Left kidney (tissue), 2 donors: ENCODE results near the gene ATAD2B. TPM values are rescaled to one million over a fixed set of nuclear protein-coding genes. Genes with fewer than 3 reads are reported as not detected.

ENCODE experiments used
- DNase-seq: peaks from one replicate; pipeline ENCODE4 v3.0.0-alpha.2; 2013
- polyA plus RNA-seq: library from polyadenylated mRNA; unstranded; fragments of 120-200 nt; gene quantifications from one replicate; pipeline ENCODE4 v1.2.1, GENCODE V29; 2013; ENCODE audit not compliant: insufficient read length

ATAD2B gene
- polyA plus RNA-seq, 1 donor = 23.8 TPM

DNA sequence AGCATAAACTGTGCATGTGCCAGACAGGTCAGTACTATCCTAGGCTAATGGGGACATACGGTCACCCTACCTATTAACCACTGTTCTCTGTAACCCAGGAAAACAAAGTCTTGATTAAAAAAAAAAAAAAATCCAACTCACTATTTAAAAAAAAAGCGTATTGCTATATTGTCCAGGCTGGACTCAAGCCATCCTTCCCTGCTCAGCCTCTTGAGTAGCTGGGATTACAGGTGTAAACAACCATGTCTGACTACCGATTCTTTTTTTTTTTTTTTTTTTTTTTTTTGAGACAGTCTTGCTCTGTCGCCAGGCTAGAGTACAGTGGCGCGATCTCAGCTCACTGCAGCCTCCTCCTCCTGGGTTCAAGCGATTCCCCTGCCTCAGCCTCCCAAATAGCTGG lies 11.6 kb downstream of the ATAD2B start:
- no peak for DNase-seq

DNA sequence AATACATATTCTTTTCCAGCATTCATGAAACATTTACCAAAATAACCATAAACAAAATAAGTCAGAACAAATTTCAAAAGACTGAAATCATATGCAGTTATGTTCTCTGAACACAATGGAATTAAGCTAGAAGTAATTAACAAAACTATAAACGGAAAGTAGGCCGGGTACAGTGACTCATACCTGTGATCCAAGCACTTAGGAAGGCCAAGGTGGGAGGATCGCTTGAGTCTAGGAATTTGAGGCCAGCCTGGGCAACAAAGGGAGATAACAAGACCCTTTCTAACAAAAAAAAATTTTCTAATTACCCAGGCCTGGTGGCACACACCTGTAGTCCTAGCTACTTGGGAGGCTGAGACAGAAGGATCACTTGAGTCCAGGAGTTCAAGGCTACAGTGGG lies 14.9 kb downstream of the ATAD2B start:
- DNase-seq = no peak

DNA sequence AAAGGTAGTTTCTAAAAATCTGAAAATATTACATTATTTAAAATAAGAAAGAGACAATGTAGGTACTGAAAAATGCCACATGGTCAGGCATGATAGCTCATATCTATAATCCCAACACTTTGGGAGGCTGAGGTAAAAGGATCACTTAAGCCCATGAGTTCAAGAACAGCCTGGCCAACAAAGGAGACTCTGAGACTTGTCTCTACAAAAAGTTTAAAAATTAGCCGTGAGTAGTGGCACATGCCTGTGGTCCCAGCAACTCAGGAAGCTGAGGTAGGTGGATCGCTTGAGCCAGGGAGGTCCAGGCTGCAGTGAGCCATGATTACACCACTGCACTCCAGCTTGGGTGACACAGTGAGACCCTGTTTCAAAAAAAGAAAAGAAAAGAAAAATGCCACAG lies 21.8 kb downstream of the ATAD2B start:
- DNase-seq = no peak

DNA sequence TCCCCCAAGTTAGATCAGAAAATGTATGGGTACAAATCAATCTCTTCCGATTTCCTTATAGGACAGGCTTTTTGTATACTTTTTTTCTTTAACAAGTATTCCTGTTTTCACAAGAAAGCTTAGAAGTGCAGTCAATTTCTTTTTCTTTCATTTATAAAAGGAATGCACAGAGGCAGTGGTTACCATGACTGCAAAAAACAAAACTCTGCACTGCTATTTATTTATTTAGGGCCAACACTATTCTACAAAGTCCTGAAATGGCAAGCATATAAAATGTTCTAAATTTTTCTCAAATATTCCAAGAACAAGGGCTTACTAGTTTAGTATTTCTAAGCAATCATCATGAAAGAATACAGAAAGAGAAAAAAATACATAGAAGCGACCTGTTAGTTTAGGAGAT lies 22.2 kb downstream of the ATAD2B start:
- no peak for DNase-seq

DNA sequence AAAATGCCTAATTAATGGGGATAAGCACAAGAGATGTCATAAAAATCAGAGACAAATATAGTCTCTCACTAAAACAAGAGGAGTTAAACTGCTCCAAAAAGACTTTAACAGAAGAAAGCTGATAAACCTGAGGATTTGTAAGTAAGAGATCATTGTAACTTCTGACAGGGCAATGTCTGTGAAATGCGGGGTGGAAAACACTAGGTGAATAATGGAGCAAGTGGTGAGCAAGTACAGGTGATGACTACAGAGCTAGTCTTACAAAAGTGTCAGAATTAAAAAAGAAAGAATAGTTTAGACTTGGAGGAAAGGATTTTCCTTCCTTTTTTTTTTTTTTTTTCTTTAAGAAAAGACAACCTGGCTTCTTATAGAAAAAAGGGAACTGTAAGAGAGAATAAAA lies 22.7 kb downstream of the ATAD2B start:
- DNase-seq = no peak

DNA sequence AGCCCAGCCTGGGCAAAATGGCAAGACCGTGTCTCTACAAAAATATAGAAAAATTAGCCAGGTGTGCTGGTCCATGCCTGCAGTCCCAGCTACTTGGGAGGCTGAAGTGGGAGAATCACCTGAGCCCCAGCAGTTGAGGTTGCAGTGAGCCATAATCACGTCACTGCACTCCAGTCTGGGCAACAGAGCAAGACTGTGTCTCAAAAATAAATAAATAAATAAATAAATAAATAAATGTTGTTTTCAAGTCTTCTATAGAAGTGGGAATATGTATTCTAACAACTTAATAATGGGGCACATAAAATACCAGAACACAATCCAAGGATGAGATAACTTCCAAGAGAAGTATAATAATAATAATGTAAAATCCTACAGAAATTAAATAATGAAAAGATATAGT lies 23.9 kb downstream of the ATAD2B start:
- no peak for DNase-seq

DNA sequence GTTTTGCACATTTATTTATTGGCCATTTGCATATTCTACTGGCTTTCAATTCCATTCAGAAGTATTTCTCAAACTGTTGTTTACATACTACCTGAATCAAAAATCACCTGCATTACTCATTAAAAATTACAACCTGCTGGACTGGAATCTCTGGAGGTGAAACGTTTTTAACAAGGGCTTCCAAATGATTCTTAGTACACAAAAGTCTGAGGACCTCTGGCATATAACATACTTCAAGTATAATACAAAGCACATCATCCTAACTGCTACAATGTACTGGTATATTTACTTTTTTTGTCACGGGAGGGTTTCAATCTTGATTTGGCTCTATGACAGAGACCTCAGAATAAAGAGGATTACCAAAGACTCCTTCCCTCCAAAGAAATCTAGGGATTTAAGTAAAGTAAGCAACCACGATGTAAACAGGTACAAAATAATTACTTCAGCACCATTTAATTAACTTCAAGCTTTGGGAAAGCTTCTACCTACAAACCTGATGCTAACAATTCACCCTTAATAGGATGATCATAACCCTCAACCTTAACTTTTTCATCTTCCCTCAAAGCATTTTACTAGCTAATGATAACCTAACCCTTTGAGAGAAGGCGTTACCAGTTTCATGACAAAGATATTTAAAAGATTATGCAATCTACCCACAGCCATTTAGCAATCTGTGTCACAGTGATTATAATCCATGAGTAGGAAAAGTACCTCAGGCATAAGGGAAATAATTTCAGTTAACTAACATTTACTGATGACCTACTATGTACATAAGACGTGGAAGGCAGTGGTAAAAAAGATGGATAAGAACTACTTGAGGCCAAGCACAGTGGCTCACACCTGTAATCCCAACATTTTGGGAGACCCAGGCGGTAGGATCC lies 24.7 kb downstream of the ATAD2B start:
- no peak for DNase-seq

DNA sequence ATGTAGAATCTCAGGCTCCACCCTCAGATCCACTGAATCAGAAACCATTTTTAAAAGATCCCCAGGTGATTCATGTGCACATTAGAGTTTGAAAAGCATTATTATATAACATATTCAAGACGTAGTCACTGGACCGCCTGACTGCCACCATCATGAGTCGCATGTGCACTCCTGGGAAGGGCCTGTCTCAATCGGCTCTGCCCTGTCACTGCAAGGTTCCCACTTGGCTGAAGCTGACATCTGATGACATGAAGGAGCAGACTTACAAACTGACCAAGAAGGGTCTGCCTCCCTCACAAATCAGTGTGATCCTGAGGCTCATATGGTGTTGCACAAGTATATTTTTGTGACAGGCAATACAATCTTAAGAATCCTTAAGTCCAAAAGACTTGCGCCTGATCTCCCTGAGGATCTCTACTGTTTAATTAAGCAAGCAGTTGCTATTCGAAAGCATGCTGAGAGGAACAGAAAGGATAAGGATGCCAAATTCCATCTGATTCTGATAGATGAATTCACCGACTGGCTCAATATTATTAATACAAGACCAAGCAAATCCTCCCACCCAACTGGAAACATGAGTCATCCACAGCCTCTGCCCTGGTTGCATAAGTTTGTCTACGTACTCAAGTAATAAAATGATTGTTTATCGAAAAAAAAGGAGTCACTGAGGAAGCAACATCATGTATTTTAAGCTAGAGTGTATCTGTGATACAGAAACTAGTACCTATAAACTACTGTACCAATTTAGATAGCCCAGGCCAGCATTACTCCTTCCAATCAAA lies 26.2 kb downstream of the ATAD2B start:
- DNase-seq = no peak

DNA sequence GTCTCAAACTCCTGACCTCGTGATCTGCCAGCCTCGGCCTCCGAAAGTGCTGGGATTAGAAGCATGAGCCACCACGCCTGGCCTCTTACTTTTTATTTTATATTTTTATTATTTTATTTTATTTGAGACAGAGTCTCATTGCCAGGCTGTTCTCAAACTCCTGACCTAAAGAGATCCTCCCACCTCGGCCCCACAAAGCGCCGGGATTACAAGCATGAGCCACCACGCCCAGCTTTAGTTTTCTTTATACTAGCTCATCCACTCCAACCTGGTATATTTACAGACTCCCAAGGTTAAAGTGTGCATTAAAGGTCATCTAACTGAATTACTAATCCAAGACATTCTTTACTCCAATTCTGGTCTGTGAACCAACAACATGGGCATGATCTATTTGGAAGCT lies 26.8 kb downstream of the ATAD2B start:
- DNase-seq = no peak

DNA sequence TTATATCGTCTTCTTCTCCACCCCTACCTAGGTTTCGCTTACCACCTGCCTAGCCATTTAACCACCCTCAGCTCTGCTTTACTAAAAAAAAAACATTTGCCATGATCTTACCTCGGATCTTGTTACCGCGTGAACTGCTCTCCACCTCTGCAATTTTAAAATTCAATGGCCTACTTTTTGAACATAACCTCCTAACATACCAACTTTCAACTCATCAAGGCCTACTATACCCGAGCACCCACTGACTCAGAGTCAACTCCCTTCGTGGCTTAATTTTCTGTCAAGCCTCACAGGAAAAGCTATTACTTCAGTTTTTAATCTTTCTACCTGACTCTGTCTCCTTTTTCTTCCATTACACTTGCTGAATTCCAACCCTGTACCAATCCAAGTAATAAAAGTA lies 55.7 kb downstream of the ATAD2B start:
- no peak for DNase-seq

DNA sequence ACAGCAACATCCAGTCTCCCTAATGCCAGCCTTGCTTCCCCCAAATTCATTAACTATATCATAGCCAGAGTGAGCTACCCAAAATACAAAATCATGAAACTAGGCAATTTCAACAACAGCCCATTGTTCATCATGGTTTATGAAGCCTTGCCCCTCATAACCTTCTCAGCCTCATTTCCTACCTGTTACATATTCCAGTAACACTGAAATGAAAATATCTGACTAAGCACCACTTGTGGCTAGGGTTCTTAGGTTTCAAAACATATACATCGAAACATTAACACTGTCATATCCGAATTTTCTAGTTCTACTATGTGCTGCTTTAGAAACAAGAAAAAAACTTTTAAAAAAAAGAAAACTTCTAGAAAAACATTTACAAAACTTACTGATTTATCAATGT lies 59.5 kb downstream of the ATAD2B start:
- no peak for DNase-seq

DNA sequence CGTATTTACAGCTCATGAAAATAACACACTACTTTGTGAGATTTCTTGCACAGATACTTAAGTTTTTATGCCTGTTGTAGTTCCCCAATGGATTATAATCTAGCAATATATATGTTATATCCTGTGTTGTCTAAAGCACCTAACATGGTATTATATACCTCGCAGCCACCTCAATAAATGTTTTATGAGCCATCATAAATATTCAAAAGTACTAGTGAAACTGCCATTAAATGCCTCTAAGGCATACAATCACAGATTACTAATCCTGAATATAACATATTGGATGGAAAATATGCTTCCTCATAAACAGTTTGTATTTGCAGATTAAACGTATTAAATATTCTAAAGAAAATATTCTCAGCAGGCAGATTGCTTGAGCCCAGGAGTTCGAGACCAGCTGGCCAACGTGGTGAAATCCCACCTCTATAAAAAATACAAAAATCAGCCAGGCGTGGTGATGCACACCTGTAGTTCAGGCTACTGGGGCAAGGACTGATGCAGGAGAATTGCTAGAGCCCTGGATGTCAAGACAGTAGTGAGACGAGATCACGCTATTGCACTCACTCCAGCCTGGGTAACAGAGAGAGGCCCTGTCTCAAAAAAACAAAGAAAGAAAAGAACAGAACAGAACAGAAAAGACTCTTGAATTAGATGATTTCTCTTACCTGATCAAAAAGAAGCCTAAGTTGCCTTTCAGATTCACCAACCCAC lies 64.1 kb downstream of the ATAD2B start:
- no peak for DNase-seq

DNA sequence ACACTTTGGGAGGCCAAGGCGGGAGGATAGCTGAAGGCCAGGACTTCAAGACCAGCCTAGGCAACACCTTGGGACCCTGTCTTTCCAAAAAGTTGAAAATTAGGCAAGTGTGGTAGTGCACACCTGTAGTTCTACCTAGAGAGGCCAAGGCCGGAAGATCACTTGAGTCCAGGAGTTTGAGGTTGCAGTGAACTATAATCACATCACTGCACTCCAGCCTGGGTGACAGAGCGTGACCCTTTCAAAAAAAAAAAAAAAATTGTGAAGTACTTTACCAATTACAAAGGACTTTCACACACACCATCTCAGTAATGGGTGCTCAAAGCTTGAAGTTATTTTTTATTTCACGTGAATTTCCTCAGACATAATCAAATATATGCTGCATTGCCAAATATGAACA lies 65.0 kb downstream of the ATAD2B start:
- DNase-seq = no peak

DNA sequence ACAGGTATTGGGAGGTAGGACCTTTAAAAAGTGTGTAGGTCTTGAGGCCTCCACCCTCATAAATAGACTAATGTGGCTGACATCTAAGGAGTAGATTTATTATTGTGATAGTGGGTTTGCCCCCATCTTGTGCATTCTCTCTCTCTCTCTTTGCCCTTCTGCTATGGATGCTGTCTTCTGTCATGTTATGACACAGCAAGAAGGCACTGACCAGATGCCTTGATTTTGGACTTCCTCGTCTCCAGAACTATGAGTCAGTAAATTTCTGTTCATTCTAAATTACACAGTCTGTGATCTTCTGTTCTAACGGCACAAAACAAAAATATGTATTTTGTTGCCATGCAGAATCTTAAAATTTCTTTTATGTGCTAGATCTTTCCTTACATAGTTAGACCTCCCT lies 66.9 kb downstream of the ATAD2B start:
- DNase-seq = no peak

DNA sequence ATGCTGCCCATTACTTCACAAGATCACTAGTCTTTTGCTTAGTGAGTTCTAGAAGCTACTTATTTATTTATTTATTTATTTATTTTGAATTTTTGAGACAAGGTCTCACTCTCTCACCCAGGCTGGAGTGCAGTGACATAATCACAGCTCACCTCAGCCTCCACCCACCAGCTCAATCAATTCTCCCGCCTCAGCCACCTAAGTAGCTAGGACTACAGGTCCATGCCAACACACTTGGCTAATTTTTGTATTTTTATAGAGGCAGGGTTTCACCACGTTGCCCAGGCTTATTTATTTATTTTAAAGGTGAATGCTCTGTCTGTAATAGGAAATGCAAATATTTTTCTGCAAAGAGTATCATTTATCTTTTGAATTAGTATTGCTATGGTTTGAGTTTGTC lies 67.7 kb downstream of the ATAD2B start:
- DNase-seq = no peak

DNA sequence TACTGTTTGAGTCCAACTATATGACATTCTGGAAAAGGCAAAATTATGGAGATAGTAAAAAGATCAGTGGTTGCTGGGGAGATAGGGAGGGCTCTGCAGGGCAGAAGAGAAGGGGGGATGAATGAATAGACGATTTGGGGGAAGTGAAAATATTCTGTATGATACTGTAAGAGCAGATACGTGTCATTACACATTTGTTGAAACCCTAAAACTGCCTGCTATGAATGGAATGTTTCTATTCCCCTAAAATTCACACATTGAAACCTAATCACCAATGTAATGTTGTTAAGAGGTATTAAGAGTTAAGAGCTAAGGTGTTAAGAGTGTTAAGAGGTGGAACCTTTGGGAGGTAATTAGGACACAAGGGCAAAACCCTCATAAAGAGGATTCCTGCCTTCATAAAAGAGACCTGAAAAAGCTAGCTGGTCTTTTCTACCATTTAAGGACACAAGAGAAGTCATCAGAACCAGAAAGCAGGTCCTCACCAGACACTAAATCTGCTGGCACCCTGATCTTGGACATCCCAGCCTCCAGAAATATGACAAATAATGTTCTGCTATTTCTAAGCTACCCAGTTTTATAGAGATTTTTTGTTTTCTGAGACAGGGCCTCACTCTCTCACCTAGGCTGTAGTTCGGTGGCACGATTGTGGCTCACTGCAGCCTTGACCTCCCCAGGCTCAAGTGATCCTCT lies 76.2 kb downstream of the ATAD2B start:
- no peak for DNase-seq

DNA sequence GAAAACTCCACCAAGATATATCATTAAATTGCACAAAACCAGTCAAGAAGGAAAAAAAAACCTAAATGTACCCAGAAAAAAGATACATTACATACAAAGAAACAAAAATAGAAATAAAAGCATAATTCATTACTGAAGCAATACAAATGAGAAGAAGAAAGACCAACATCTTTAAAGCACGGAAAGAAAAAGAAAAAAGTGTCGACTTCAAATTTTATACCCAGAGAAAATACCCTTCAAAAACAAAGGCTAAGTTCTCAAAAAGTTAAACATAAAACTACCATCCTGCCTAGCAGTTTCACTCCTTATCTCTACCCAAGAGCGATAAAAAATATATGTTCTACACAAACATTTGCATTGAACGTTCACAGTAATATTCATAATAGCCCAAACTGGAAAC lies 82.0 kb downstream of the ATAD2B start:
- no peak for DNase-seq

DNA sequence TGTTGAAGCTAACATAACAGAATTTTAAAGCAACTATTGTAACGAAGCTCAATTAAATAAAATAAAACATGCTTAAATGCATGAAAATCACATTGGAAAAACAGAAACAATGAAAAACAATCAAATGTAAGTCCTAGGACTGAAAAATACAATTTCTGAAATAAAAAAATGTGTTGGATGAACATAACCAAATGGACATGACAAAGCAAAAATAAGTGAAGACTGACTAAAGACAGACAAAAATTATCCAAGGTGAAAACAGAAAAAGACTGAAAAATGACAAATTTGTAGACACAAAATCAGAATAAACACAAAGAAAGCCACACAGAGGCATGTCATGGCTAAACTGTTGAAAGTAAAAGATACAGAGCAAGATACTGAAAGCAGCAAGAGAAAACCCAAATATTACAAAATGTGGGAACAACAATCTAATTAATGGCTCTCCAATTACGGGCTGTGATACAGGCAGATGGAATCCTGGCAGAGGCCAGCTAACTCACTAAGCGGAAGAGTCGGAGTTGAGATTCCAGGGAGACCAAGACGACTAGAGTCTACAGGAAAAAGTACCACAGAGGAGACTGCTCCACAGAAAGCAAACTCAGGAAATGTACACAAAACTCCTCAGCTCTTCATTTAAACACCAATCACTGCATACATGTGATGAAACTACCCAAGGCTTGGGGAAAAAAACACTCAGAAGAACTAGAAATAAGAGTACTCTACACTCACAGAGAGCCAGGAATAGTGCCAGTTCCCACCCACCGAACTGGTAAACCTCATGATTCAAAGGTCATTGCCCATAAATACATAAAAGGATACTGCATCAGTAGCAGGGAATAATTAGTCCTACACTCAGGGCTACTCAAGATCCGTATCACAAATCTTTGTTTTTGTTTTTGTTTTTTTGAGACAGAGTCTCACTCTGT lies 83.6 kb downstream of the ATAD2B start:
- no peak for DNase-seq

DNA sequence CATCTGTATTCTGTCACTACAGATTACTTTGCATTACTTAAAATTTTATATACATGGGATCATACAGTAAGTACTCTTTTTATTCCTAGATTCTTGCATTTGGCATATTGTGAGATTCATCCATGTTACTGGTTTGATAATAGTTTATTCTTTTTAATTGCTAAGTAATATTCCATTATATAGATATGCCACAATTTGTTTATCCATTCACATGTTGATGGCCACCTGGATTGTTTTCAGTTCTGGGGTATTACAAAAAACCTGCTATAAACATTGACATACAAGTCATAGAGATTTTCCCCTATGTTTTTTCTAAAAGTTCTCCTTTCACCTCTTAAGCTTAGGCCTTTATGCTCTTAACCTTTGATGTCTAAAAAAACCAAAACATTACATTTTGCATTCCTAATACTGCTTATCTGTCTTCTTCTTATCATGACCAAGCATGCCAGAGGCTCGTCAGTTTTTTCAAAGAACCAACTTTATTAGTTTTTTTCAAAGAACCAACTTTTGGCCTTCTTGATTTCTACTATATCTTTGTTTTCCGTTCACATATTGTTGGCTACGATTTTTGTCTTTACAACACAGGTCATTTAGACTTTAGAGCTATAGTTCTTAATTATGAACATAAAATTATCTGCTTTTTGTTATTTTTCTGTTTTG lies 86.9 kb downstream of the ATAD2B start:
- DNase-seq = no peak

DNA sequence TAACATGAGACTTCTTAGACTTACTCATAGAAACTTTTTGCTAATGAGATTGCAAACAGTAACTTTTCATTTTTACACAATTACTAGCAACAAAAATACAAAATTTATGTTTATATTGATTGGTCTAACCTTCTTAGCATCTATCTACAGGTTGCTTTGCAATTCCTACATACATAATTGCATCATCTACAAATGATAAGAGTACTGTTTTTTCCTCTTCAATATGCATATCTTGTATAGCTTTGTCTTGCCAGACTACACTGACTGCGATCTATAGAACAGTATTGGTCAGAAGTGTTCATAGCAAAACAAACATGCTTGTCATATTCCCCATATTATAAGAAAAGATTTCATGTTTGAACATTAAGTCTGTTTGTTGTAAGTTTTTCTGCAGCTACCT lies 87.9 kb downstream of the ATAD2B start:
- no peak for DNase-seq

DNA sequence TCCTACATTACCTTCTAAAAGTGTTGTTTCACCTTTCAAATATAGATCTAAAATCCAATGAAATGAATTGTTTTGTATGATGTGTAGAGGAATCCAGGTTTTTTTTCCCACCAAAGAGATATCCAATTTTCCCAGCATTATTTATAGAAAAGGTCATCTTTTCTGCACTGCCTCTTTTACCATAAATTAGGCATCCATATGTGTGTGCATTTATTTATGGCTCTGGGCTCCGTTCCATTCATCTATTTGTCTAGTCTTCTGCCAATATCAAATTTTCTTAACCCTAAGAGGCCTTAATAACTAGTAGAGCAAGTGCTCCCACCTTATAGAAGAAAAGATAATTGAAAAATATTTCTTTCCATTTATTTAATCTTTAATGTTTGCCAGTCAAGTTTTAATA lies 88.3 kb downstream of the ATAD2B start:
- DNase-seq = no peak
